HG03066 (cell line): Measurements from ENCODE around the gene MISP3.

Experiments used
- ATAC-seq: cut with Tn5 transposase; IDR thresholded peaks from one replicate; pipeline ENCODE4 v1.9.1; 2021; ENCODE audit warnings: low read depth; ENCODE audit not compliant: unreplicated experiment

The MISP3 gene

GRCh38 chr19:14053032-14053431 lies 19.6 kb upstream of the MISP3 start:
- ATAC-seq, result no peak

- no peak for ATAC-seq
Observed at GRCh38 chr19:14053500-14053899, 19.1 kb upstream of the MISP3 start.

- no peak for ATAC-seq
Observed at GRCh38 chr19:14054099-14054498, 18.5 kb upstream of the MISP3 start.

- ATAC-seq, result no peak
Observed at GRCh38 chr19:14054721-14055120, 17.9 kb upstream of the MISP3 start.

- ATAC-seq, result no peak
Observed at GRCh38 chr19:14055396-14055795, 17.2 kb upstream of the MISP3 start.

GRCh38 chr19:14056069-14056666 lies 16.4 kb upstream of the MISP3 start:
- ATAC-seq, result no peak

- no peak for ATAC-seq
Observed at GRCh38 chr19:14056741-14057356, 15.7 kb upstream of the MISP3 start.

- ATAC-seq, result no peak
Observed at GRCh38 chr19:14058182-14059092, 14.1 kb upstream of the MISP3 start.

GRCh38 chr19:14059093-14059480 lies 13.5 kb upstream of the MISP3 start:
- ATAC-seq, result no peak

- ATAC-seq, result no peak
Observed at GRCh38 chr19:14059652-14060155, 12.9 kb upstream of the MISP3 start.

- no peak for ATAC-seq
Observed at GRCh38 chr19:14061081-14061749, 11.4 kb upstream of the MISP3 start.

GRCh38 chr19:14061751-14062557 lies 10.6 kb upstream of the MISP3 start, which contains the start of gene PALM3:
PALM3 (minus strand) TSS chr19:14062076; CDS start chr19:14061980, 96 bp downstream.
- ATAC-seq, result no peak

GRCh38 chr19:14062558-14062855 lies 10.1 kb upstream of the MISP3 start:
- ATAC-seq, result no peak

GRCh38 chr19:14063105-14063504 lies 9.5 kb upstream of the MISP3 start:
- no peak for ATAC-seq

- no peak for ATAC-seq
Observed at GRCh38 chr19:14066134-14066533, 6.5 kb upstream of the MISP3 start.

GRCh38 chr19:14070268-14071050 lies 2.1 kb upstream of the MISP3 start:
- no peak for ATAC-seq

- peak; percentile 47 for ATAC-seq
Observed at GRCh38 chr19:14073261-14073924, 807 bp downstream of the MISP3 start.

- peak; percentile 8 for ATAC-seq
Observed at GRCh38 chr19:14073925-14074838, 1.6 kb downstream of the MISP3 start.
